Common myeloid progenitor, CD34-positive (primary cell): ENCODE measurements around the gene VGF.
A peak's percentile ranks its signal among the peaks of the same experiment; 100 is the strongest.
"Not testable (repeated sequence)": the region's sequence is repeated elsewhere in the genome, so short reads cannot be mapped to it uniquely, and the experiment has no call there.

ENCODE experiments used
- CTCF ChIA-PET: fragments of 350-600 bp; sonication (Branson Sonifier 250); formaldehyde crosslinking; loops from one replicate; lab custom pipeline; 2021; ENCODE audit warnings: antibody characterized with exemption; lab: Charles Lee
- POLR2A ChIA-PET: fragments of 350-600 bp; sonication (Branson Sonifier 250); formaldehyde crosslinking; loops from one replicate; lab custom pipeline; 2021; ENCODE audit warnings: antibody characterized with exemption; lab: Charles Lee
- DNase-seq, 3 donors: peaks; one replicate each; pipeline versions ENCODE4 v3.0.0 to v3.0.0-alpha.2; 2013
- H3K27ac ChIP-seq, 2 experiments: 1 replicate in 1 of 2; 2 replicates in 1 of 2; pipeline ENCODE4 v1.7.0; 2013; ENCODE audit warnings: inconsistent platforms in 2 of 2, low read length in 2 of 2, mild to moderate bottlenecking in 2 of 2, low read depth in 1 of 2, moderate library complexity in 1 of 2; ENCODE audit not compliant: severe bottlenecking in 2 of 2, insufficient read depth in 1 of 2, poor library complexity in 1 of 2
- H3K27me3 ChIP-seq, 5 experiments: replicated peaks in 2 of 5; 1 replicate in 3 of 5; 2 replicates in 2 of 5; pipeline versions ENCODE4 v1.6.1 to v1.7.0; 2013; ENCODE audit warnings: low read length in 4 of 5, mild to moderate bottlenecking in 2 of 5, moderate library complexity in 2 of 5, inconsistent platforms in 1 of 5; ENCODE audit not compliant: insufficient read depth in 5 of 5, control insufficient read depth in 4 of 5
- H3K36me3 ChIP-seq, 4 experiments: 1 replicate in 2 of 4; 2 replicates in 2 of 4; pipeline versions ENCODE4 v1.6.1 to v1.7.0; 2013; ENCODE audit warnings: low read length in 3 of 4, control low read depth in 1 of 4, mild to moderate bottlenecking in 1 of 4; ENCODE audit not compliant: control insufficient read depth in 4 of 4, insufficient read depth in 4 of 4
- H3K4me1 ChIP-seq, 4 experiments: 1 replicate in 3 of 4; 2 replicates in 1 of 4; pipeline versions ENCODE4 v1.6.1 to v1.7.1; 2013; ENCODE audit warnings: low read length in 3 of 4, mild to moderate bottlenecking in 3 of 4, control low read depth in 1 of 4, inconsistent platforms in 1 of 4, moderate library complexity in 1 of 4; ENCODE audit not compliant: control insufficient read depth in 4 of 4, insufficient read depth in 4 of 4; ENCODE audit errors: control extremely low read depth in 1 of 4
- H3K4me3 ChIP-seq, 7 experiments: 1 replicate in 4 of 7; 2 replicates in 3 of 7; pipeline versions ENCODE4 v1.5.1 to v1.7.0; 2013; ENCODE audit warnings: mild to moderate bottlenecking in 7 of 7, low read length in 6 of 7, moderate library complexity in 6 of 7, inconsistent platforms in 2 of 7, low read depth in 2 of 7, control low read depth in 1 of 7; ENCODE audit not compliant: insufficient read depth in 4 of 7, control insufficient read depth in 1 of 7; ENCODE audit errors: extremely low read depth in 1 of 7
- H3K9me3 ChIP-seq, 5 experiments: 1 replicate in 4 of 5; 2 replicates in 1 of 5; pipeline versions ENCODE4 v1.6.1 to v1.7.1; 2013; ENCODE audit warnings: low read length in 4 of 5, mild to moderate bottlenecking in 2 of 5, inconsistent platforms in 1 of 5, low read depth in 1 of 5, moderate library complexity in 1 of 5; ENCODE audit not compliant: control insufficient read depth in 4 of 5, insufficient read depth in 2 of 5; ENCODE audit errors: control extremely low read depth in 1 of 5
- WGBS: methylation state at CpG from one replicate; pipeline ENCODE4 v1.1.5; 2013; ENCODE audit not compliant: insufficient coverage; 5-methylcytosine and 5-hydroxymethylcytosine counted together

Gene VGF

GRCh38 chr7:101132626-101133600 is 32.5 kb downstream of the VGF start:
- H3K9me3 ChIP-seq, POLR2A ChIA-PET, H3K4me3 ChIP-seq, H3K27ac ChIP-seq, DNase-seq: not testable (repeated sequence)
- WGBS = 93% methylated on average over 8 of the region's 18 CpGs
- Histone ChIP-seq H3K4me1 (peaks cover 0 to 25% (median 17%) of the 10 kb centered on the region in 4 experiments), H3K36me3 (peaks cover 0 to 46% (median 3%) of the 10 kb centered on the region in 4 experiments), H3K27me3 (peaks cover 0 to 15% (median 5%) of the 10 kb centered on the region in 5 experiments)
- CTCF ChIA-PET = interaction anchor here (0.6 to 3.0 kb wide), 4 partner anchors 12 to 150 kb away, joined by 3 to 16 read pairs (median 4); no protein-coding TSS in a partner anchor

DNA sequence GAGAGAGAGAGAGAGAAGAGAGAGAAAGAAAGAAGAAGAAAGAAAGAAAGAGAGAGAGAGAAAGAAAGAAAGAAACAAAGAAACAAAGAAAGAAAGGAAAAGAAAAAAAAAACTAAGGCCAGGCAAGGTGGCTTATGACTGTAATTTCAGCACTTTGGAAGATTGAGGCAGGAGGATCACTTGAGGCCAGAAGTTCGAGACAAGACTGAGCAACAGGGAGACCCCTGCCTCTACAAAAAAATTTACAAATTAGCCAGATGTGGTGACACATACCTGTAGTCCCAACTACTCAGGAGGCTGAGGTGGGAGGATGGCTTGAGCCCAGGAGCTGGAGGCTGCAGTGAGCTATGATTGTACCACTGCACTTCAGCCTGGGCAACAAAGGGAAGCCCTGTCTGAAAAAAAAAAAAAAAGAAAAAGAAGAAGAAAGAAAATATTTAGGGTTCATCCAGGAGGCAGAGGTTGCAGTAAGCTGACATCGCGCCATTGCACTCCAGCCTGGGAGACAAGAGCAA is 35.7 kb downstream of the VGF start:
- H3K27ac ChIP-seq = no peak overlapping the region
- peaks cover 0 to 8% (median 1%) of the 10 kb centered on the region in 5 experiments for H3K27me3 ChIP-seq
- H3K4me3 ChIP-seq = no peak overlapping the region
- DNase-seq = no peak
- H3K9me3 ChIP-seq = no peaks in the 10 kb centered on the region
- H3K4me1 ChIP-seq = peaks cover 0 to 42% (median 36%) of the 10 kb centered on the region in 4 experiments
- 83% methylated on average over 1 of the region's 3 CpGs for WGBS
- ChIA-PET POLR2A (no interaction called here), CTCF (interaction anchor here (1.4 kb wide), 1 partner anchor 53 kb away, joined by 3 read pairs; no protein-coding TSS in a partner anchor)
- peaks cover 0 to 25% (median 3%) of the 10 kb centered on the region in 4 experiments for H3K36me3 ChIP-seq

DNA sequence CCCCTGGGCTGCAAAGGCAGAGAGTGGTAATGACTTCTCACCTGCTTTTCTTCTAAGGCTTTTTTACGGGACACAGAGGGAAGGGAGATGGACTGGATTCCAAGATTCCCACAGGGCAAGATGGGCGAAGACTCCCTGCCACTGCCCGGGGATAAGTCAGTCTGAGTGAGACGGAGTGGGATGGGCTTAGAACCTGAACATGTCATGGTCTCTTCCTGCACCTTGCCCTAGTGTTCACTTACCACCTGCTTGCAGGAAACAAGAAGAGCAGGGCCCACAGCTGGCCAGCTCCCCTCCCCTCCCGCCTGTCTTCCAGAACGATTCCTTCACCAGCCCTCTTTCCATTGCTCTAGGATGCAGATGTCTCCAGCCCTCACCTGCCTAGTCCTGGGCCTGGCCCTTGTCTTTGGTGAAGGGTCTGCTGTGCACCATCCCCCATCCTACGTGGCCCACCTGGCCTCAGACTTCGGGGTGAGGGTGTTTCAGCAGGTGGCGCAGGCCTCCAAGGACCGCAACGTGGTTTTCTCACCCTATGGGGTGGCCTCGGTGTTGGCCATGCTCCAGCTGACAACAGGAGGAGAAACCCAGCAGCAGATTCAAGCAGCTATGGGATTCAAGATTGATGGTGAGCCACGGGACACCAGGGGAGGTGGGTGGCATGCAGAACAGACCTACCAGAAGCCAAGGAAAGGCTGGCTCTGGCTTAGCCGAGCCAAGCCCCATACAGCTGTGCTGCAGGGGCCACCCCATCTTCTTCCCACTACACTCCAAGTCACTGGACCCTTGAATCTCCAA is 37.1 kb downstream of the VGF start:
- peaks cover 0 to 6% (median 1%) of the 10 kb centered on the region in 5 experiments for H3K27me3 ChIP-seq
- no peak for DNase-seq
- CTCF ChIA-PET = interaction anchor here (0.7 to 2.6 kb wide), 6 partner anchors 8 to 51 kb away, joined by 3 to 10 read pairs (median 4); partner anchors contain the start of gene TRIM56
- peaks cover 0 to 18% (median 2%) of the 10 kb centered on the region in 4 experiments for H3K36me3 ChIP-seq
- H3K4me1 ChIP-seq = peaks cover 0 to 52% (median 39%) of the 10 kb centered on the region in 4 experiments
- 95% methylated on average over 10 of the region's 14 CpGs for WGBS
- no peak overlapping the region for H3K27ac ChIP-seq
- no peaks in the 10 kb centered on the region for H3K9me3 ChIP-seq
- H3K4me3 ChIP-seq = peak overlapping the region in 2 of 7 experiments; percentile 15 to 80
- POLR2A ChIA-PET = no interaction called here

DNA sequence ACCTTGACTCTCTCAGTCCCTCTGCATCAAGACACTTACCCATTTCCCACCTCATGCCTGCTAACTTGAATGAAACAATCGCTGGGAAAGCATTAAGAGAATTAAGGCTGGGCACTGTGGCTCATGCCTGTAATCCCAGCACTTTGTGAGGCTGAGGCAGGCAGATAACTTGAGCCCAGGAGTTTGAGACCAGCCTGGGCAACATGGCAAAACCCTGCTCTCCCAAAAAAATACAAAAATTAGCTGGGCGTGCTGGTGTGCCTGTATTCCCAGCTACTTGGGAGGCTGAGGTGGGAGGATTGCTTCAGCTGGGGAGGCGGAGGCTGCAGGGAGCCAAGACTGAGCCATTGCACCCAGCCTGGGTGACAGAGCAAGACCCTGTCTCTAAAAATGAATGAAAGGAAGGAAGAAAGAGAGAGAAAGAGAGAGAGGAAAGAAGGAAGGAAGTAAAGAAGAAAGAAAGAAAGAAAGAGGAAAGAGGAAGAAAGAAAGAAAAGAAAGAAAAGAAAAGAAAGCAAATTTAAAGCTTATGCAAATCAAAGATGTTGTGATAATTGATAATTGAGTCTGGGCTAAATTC is 37.8 kb downstream of the VGF start:
- CTCF ChIA-PET = interaction anchor here (0.7 to 2.6 kb wide), 7 partner anchors 8 to 42 kb away, joined by 3 to 10 read pairs (median 5); partner anchors contain the start of gene TRIM56
- DNase-seq = no peak

DNA sequence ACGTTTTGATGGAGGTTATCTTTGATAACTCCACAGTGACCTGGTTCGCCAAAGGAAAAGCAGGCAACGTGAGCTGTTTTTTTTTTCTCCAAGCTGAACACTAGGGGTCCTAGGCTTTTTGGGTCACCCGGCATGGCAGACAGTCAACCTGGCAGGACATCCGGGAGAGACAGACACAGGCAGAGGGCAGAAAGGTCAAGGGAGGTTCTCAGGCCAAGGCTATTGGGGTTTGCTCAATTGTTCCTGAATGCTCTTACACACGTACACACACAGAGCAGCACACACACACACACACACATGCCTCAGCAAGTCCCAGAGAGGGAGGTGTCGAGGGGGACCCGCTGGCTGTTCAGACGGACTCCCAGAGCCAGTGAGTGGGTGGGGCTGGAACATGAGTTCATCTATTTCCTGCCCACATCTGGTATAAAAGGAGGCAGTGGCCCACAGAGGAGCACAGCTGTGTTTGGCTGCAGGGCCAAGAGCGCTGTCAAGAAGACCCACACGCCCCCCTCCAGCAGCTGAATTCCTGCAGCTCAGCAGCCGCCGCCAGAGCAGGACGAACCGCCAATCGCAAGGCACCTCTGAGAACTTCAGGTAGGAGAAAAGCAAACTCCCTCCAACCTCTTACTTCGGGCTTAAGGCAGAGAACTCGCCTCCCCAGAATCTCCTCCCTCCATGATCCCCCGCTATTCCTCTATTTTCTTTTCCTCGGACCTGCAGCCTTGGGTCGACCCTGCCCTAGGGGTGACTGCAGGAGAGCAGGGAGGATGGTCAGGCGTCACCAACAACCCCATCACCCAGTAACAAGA is 38.5 kb downstream of the VGF start, which contains the start of gene SERPINE1:
Gene SERPINE1 (plus strand): TSS at position 454 of the 809 bp plus-strand sequence. CDS start 1,290 bp downstream, outside the sequence.
- DNase-seq = peak; percentile 92 to 98 (median 97)
- WGBS = 15% methylated on average over 15 of the region's 22 CpGs
- Histone ChIP-seq H3K4me1 (peaks cover 0 to 61% (median 46%) of the 10 kb centered on the region in 4 experiments), H3K4me3 (peak within 1 kb of the TSS; percentile 8 to 80 (median 40)), H3K27me3 (peaks cover 0 to 15% (median 9%) of the 10 kb centered on the region in 5 experiments), H3K36me3 (peaks cover 0 to 13% (median under 1%) of the 10 kb centered on the region in 4 experiments), H3K27ac (no peak within 1 kb of the TSS), H3K9me3 (no peaks in the 10 kb centered on the region)
- ChIA-PET POLR2A (interaction anchor here (0.6 to 1.9 kb wide), 4 partner anchors 10 to 106 kb away, joined by 4 to 6 read pairs (median 5); no protein-coding TSS in a partner anchor), CTCF (interaction anchor here (0.6 to 2.6 kb wide), 15 partner anchors 9 to 66 kb away, joined by 3 to 9 read pairs (median 4); no protein-coding TSS in a partner anchor)

More for the DNA sequence above, 37.8 kb downstream of the VGF start:
- Histone ChIP-seq H3K9me3 (no peaks in the 10 kb centered on the region), H3K4me1 (peaks cover 0 to 54% (median 42%) of the 10 kb centered on the region in 4 experiments), H3K36me3 (peaks cover 0 to 17% (median 2%) of the 10 kb centered on the region in 4 experiments), H3K27me3 (peaks cover 0 to 11% (median 3%) of the 10 kb centered on the region in 5 experiments), H3K27ac (no peak overlapping the region), H3K4me3 (peak overlapping the region in 5 of 7 experiments; percentile 24 to 80 (median 57))
- POLR2A ChIA-PET = interaction anchor here (1.0 to 1.9 kb wide), 3 partner anchors 10 to 28 kb away, joined by 4 to 6 read pairs (median 5); no protein-coding TSS in a partner anchor
- WGBS = 83% methylated on average over 3 of the region's 3 CpGs
